ENCODE results near the gene C17orf114.

Gene C17orf114

DNA sequence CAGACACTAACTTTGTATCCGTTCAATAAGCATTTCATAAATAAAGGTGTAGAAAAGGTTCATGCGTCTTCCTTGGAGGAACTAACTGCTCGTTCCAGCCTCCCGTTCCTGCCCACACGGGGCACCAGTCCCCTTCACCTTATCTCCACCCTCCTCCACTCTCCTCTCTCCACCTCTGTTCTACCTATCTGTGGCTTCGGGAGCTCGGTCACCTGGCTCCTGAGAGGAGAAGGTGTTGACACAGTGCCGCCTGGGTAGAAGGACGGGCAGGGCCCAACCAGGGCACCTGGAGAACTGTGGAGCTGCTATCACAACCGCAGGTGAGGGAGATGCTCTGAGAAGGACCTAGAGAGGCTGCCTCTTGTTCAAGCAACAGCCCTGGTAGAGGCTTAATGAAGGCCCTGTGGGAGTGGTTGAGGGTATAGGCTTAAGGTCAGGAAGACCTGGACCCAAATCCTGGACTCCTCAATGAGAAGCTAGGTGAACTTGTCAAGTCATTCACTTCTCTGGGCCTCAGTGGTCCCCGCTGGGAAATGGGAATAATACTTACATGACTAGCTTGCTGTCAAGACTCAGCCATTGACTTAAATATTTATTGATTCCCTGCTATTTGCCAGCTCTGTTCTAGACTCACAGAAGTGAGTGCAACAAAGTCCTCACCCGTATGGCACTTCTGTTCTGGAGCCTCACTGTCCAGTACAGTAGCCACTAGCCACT is 21.4 kb upstream of the C17orf114 start:
- no peak for DNase-seq (ENCODE audit: low read depth)
- no peak overlapping the region for H3K4me3 ChIP-seq (ENCODE audit: low read depth, low read length)
- TF ChIP-seq, protein P1, sequence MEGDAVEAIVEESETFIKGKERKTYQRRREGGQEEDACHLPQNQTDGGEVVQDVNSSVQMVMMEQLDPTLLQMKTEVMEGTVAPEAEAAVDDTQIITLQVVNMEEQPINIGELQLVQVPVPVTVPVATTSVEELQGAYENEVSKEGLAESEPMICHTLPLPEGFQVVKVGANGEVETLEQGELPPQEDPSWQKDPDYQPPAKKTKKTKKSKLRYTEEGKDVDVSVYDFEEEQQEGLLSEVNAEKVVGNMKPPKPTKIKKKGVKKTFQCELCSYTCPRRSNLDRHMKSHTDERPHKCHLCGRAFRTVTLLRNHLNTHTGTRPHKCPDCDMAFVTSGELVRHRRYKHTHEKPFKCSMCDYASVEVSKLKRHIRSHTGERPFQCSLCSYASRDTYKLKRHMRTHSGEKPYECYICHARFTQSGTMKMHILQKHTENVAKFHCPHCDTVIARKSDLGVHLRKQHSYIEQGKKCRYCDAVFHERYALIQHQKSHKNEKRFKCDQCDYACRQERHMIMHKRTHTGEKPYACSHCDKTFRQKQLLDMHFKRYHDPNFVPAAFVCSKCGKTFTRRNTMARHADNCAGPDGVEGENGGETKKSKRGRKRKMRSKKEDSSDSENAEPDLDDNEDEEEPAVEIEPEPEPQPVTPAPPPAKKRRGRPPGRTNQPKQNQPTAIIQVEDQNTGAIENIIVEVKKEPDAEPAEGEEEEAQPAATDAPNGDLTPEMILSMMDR (IDR thresholded peaks at IDR 0.05; ENCODE audit: insufficient read depth, low read depth, low read length), result no peak

DNA sequence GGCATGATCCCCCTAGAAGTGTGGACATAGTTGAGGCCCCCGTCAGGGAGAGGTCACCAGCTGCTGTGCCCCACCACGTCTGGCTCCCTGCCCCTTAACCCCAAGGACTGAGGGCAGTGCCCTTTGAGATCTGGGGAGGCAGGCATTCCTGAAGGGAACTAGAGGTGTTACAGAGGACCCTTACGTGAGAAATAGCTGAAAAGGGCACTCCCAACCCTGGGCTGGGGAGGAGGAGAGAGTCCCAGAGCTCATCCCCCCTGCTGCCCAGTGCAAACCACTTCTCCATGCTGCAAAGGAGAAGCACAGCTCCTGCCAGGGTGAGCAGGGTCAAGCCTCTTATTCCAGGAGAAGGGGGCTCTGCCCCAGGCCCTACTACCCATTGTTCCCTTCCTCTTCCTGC is 20.7 kb upstream of the C17orf114 start:
- DNase-seq (ENCODE audit: low read depth), result no peak
- no peak overlapping the region for H3K4me3 ChIP-seq (ENCODE audit: low read depth, low read length)
- TF ChIP-seq, protein P1 (IDR thresholded peaks at IDR 0.05; ENCODE audit: insufficient read depth, low read depth, low read length), result no peak

DNA sequence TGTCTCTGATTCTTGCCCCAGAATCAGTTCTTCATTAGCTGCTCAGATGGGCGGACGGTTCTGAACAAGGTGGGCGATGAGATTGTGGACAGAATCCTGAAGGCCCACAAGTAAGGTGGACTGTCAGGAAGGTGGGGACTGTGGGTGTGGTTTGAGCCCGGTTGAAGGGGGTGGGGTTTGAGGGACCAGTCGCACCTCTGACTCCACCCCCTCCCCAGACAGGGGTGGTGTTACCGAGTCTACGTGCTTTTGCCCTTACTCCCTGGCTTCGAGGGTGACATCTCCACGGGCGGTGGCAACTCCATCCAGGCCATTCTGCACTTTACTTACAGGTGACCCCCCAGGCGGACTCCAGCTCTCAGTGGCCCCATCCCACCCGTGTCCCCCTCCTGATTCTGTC is 16.1 kb upstream of the C17orf114 start:
- H3K4me3 ChIP-seq (ENCODE audit: low read depth, low read length), result no peak overlapping the region
- no peak for DNase-seq (ENCODE audit: low read depth)
- TF ChIP-seq, protein P1 (IDR thresholded peaks at IDR 0.05; ENCODE audit: insufficient read depth, low read depth, low read length), result no peak

DNA sequence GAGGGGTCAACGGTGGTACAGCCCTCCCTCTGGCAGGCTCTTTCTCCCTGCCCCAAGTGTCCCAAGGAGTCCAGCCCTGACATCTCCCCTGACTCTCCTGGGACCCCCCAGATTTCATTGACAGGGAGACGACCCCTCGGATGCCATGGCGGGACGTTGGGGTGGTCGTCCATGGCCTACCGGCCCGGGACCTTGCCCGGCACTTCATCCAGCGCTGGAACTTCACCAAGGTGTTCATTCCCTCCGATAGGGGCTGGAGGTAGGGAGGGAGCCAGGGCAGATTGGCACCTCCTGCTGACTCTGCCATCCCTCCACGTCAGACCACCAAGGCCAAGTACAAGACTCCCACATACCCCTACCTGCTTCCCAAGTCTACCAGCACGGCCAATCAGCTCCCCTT is 14.7 kb upstream of the C17orf114 start:
- H3K4me3 ChIP-seq (ENCODE audit: low read depth, low read length), result no peak overlapping the region
- TF ChIP-seq, protein P1 (IDR thresholded peaks at IDR 0.05; ENCODE audit: insufficient read depth, low read depth, low read length), result no peak
- DNase-seq (ENCODE audit: low read depth), result no peak

DNA sequence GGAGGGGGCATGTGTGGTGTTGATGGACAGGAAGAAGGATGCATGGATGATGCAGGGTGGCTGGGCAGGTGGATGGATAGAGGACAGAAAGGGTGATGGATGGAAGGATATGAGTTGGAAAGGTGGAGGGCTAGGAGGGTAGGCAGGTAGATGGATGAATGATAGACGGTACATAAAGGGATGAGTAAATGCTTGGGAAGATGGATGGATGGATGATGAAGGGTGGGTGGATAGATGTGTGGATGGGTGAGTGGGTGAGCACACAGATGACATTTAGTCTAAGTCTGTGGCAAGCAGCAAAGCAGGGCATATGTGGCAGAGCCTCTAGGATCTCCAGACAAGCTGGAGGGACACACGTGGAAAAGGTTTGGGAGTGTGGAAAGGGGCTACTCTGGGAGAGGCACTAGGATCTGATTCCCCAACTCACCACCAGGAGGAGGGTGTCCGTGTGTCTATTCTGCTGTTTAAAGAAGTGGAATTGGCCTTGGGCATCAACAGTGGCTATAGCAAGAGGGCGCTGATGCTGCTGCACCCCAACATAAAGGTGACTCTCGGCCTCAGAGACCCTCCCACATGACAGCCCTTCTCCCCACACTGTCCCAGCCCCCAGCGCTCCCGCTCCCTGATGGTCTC is 13.0 kb upstream of the C17orf114 start:
- DNase-seq (ENCODE audit: low read depth), result no peak
- no peak overlapping the region for H3K4me3 ChIP-seq (ENCODE audit: low read depth, low read length)
- TF ChIP-seq, protein P1 (IDR thresholded peaks at IDR 0.05; ENCODE audit: insufficient read depth, low read depth, low read length), result peak; percentile 29

DNA sequence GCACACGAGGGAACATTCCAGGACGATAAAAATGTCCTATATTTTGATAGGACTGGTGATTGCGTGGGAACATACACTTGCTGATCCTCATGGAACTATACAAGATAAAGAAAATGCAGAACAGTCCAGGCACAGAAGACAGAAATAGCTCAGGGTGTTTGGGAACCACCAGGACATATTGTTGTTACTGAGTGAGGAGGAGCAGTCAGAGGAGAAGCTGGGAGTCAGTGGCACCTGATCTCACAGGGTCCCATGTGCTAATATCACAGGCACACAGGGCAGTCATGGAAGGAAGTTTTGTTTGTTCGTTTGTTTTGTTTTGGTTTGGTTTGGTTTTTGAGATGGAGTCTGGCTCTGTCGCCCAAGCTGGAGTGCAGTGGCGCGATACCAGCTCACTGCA is 10.6 kb upstream of the C17orf114 start:
- DNase-seq (ENCODE audit: low read depth), result no peak
- no peak overlapping the region for H3K4me3 ChIP-seq (ENCODE audit: low read depth, low read length)
- TF ChIP-seq, protein P1 (IDR thresholded peaks at IDR 0.05; ENCODE audit: insufficient read depth, low read depth, low read length), result no peak

Data from fibroblast of villous mesenchyme (primary cell).